HFF-Myc (cell line): ENCODE measurements around the gene MYD88.

ENCODE experiments used
- DNase-seq: peaks from one replicate; pipeline ENCODE4 v3.0.0-alpha.2; 2011; ENCODE audit warnings: low read depth; ENCODE audit errors: extremely low read depth
- H3K4me3 ChIP-seq: replicated peaks from 2 replicates; pipeline ENCODE4 v1.5.1; 2011; ENCODE audit warnings: low read depth, mild to moderate bottlenecking, control low read depth, low read length
- CTCF ChIP-seq: IDR thresholded peaks from 2 replicates; pipeline ENCODE4 v1.5.1; 2012; ENCODE audit warnings: mild to moderate bottlenecking, low read depth, low read length, control low read depth; ENCODE audit errors: missing control alignments

MYD88 gene

GRCh38 chr3:38138349-38139190 is at the start of gene MYD88:
Gene MYD88 (plus strand): TSS chr3:38138661. CDS start chr3:38138701, 40 bp downstream.
- DNase-seq = no peak
- TF ChIP-seq CTCF = no peak

DNA sequence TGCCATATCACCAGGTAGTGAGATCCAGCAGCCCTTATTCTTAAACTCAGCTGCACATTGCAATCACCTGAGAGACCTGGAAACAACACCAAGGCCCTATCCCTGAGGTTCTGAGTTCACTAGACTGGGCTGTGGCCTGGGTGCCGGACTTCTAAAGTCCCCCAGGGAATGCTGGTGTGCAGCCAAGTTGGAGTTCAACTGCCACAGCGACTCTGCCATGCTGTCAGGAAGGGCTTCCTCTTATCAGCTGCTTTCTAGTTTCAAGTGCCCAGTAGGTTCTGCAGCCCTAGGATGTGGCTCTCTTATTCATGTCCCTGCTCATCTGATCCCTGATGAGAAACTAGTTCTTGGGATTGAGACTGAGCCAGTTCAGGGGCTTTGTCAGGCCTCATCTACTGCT is 49.3 kb upstream of the MYD88 start:
- H3K4me3 ChIP-seq = no peak overlapping the region
- DNase-seq = no peak
- no peak for TF ChIP-seq CTCF

More at GRCh38 chr3:38138349-38139190, at the start of gene MYD88:
- H3K4me3 ChIP-seq = peak within 1 kb of the TSS; percentile 80

DNA sequence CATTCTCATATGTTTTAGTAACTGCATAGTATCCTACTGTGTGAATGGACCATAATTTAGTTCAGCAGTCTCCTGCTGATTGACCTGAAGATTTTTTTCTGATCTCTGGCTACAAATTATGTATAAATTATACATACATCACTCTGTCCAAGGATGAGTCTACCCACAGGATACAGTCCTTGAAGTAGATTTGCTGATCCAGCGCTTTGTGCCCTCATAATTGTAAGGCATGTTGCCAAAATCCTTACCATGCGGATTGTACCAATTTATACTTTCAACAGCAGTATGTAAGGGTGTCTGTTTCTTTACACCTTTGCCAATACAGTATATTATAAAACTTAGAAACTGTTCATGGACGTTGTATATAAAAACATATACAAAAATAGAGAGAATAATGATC is 48.0 kb upstream of the MYD88 start:
- no peak overlapping the region for H3K4me3 ChIP-seq
- TF ChIP-seq CTCF = no peak
- no peak for DNase-seq

- no peak for TF ChIP-seq CTCF
- no peak for DNase-seq
- no peak overlapping the region for H3K4me3 ChIP-seq
Observed at GRCh38 chr3:38094999-38095398, 43.5 kb upstream of the MYD88 start.

DNA sequence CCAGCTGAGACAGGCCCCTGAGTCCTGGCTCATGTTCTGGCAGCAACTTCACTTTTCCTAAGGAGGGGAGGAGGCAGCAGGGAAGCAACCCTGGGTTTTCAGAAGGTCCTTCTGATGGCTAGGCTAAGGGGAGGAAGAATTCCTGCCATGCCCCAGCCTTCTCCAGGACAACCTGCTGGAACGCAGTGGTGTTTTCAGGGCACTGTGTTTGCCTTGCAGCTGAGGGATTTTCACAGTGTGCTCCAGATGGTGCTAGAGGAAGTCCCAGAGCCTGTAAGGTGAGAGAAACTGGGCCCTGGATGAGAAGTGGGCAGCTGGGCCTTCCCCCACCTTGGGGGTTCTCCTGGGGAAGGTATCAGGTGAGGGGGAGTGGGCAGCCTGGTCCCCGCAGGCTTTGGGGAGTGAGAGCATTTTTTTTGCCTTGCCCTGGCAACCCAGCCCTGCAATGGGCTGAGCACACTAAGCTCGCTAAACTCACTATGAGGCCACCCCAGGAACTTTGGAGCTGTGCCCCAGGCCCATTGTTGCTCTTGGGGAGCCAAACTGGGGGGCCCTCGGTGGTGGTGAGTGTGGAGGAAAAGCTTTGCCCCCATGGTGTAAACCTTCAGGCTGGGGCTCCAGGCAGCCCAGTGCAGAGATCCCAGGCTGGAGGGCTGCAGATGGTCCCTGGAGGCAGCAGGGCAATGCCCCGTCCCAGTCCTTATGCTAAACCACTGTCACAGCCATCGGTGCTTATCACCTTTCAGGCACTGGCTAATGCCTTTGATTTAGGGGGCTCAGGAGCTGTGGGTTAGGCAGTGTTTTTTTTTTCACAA is 42.6 kb upstream of the MYD88 start:
- no peak for TF ChIP-seq CTCF
- DNase-seq = no peak
- H3K4me3 ChIP-seq = no peak overlapping the region

- no peak for TF ChIP-seq CTCF
- no peak for DNase-seq
- no peak overlapping the region for H3K4me3 ChIP-seq
Observed at GRCh38 chr3:38097446-38098375, 40.8 kb upstream of the MYD88 start.
